ENCODE measurements around the gene CCDC85C.

Gene CCDC85C

DNA sequence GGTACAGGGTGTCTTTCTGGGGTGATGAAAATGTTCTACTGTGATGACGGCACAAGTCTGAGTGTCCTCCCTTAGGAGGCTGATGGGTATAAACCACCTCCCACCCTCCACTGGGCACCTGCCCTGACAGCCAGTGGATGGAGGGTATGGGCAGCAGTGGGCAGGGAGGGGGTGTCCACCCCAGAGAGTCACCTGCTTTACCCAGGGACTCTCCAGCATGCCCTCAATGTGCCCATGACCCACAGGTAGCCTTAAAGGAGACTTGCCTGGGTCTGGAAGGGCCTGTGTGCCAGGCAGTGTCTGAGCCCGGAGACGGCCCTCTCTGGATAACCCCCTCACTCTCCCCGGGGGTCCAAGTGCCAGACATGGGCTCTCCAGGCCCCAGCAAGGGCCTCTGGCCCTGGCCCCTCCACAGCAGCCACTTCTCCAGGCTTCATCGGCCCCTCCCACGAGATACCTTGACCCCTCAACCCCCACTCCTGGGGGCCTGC lies 84.0 kb downstream of the CCDC85C start:
- no peak overlapping the region for H3K4me3 ChIP-seq (ENCODE audit: low read depth in 1 of 2, low read length in 1 of 2)
- TF ChIP-seq, protein P1, sequence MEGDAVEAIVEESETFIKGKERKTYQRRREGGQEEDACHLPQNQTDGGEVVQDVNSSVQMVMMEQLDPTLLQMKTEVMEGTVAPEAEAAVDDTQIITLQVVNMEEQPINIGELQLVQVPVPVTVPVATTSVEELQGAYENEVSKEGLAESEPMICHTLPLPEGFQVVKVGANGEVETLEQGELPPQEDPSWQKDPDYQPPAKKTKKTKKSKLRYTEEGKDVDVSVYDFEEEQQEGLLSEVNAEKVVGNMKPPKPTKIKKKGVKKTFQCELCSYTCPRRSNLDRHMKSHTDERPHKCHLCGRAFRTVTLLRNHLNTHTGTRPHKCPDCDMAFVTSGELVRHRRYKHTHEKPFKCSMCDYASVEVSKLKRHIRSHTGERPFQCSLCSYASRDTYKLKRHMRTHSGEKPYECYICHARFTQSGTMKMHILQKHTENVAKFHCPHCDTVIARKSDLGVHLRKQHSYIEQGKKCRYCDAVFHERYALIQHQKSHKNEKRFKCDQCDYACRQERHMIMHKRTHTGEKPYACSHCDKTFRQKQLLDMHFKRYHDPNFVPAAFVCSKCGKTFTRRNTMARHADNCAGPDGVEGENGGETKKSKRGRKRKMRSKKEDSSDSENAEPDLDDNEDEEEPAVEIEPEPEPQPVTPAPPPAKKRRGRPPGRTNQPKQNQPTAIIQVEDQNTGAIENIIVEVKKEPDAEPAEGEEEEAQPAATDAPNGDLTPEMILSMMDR (IDR thresholded peaks at IDR 0.05), result no peak
- H3K27ac ChIP-seq, result no peak overlapping the region
- no peaks in the 10 kb centered on the region for H3K4me1 ChIP-seq (ENCODE audit: control insufficient read depth in 1 of 2, insufficient read depth in 1 of 2, low read depth in 1 of 2, low read length in 1 of 2)
- H3K9me3 ChIP-seq, result no peaks in the 10 kb centered on the region
- H3K27me3 ChIP-seq, result no peaks in the 10 kb centered on the region
- no peaks in the 10 kb centered on the region for H3K36me3 ChIP-seq

- Histone ChIP-seq H3K9me3 (no peaks in the 10 kb centered on the region), H3K4me1 (ENCODE audit: control insufficient read depth in 1 of 2, insufficient read depth in 1 of 2, low read depth in 1 of 2, low read length in 1 of 2) (no peaks in the 10 kb centered on the region), H3K27me3 (no peaks in the 10 kb centered on the region), H3K36me3 (no peaks in the 10 kb centered on the region), H3K27ac (no peak overlapping the region), H3K4me3 (ENCODE audit: low read depth in 1 of 2, low read length in 1 of 2) (no peak overlapping the region)
- TF ChIP-seq, protein P1 (IDR thresholded peaks at IDR 0.05), result no peak
These were observed 84.6 kb downstream of the CCDC85C start for GRCh38 chr14:99519347-99519881.

DNA sequence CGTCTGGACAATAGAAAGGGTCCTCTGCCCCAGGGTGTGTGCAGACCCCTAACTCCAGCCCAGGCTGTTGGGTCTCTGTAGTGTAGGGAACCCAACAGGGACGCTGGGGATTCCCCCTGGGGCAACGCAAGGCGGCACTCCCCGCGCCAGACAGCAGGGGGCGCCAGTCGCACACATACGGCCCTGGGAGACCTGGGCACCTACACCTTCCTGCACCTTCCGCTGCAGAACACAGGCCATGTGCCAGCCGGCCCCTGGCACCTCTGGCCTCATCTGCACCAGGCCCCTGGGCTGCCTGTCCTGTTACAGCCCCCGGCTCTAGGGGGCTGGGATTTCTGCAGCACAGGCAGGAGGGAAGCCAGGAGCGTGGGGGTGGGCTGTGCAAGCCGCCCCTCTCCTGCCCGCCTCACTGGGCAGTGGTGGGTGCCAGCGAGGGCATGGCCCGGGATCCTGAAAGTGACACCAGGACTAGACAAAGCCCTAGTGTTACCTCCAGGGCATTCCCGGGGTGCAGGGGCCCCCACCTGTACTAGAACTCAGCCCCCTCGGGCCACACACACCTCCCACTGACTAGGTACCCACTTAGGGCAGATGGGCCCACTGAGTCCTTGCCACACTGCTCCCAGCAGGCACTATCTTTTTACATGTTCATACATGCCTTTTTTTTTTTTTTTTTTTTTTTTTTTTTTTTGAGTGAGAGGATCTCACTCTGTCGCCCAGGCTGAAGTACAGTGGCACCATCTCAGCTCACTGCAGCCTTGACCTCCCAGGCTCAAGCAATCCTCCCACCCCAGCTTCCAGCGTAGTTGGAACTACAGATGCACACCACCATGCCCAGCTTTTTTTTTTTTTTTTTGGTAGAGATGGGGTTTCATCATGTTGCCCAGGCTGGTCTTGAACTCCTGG lies 85.3 kb downstream of the CCDC85C start:
- H3K36me3 ChIP-seq, result peaks cover 6% of the 10 kb centered on the region
- TF ChIP-seq, protein P1 (IDR thresholded peaks at IDR 0.05), result peak; percentile 87
- H3K27ac ChIP-seq, result no peak overlapping the region
- H3K9me3 ChIP-seq, result no peaks in the 10 kb centered on the region
- no peak overlapping the region for H3K4me3 ChIP-seq (ENCODE audit: low read depth in 1 of 2, low read length in 1 of 2)
- no peaks in the 10 kb centered on the region for H3K27me3 ChIP-seq
- no peaks in the 10 kb centered on the region for H3K4me1 ChIP-seq (ENCODE audit: control insufficient read depth in 1 of 2, insufficient read depth in 1 of 2, low read depth in 1 of 2, low read length in 1 of 2)

DNA sequence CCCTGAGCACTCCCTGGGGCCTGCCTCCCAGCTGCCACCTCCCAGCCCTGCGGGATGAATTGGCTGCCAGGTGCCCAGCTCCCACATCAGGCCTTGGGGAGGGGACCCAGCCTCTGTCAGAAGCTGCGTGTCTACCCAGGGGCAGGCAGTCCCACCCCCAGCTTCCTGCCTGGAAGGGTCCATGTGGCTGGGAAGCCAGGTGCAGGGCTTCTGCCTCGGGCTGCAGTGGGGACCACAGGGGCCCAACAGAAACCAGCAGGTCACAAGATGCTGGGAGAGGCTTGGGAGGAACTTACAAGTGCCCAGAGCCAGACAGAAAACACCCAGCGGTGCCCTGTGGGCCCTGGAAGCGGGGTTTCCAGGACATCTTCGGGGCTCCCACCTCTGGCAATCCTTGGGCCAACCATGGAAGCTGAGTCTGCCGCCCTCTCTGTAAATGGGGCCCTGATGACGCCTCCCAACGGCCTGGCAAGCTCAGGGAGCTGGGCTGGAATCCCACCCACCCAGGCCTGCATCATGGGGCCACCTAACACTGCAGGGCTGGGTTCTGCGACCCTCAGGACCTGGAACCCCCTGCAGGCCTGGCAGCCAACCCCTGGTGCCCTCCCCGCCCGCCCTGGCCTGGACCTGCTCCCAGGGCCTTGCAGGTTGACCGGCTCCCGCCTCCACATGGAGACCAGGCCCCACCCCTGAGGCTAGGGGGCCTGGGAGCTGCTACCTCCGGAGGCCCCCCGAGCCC lies 86.2 kb downstream of the CCDC85C start:
- TF ChIP-seq, protein P1 (IDR thresholded peaks at IDR 0.05), result no peak
- Histone ChIP-seq H3K36me3 (peaks cover 15% of the 10 kb centered on the region), H3K27ac (no peak overlapping the region), H3K9me3 (no peaks in the 10 kb centered on the region), H3K4me1 (ENCODE audit: control insufficient read depth in 1 of 2, insufficient read depth in 1 of 2, low read depth in 1 of 2, low read length in 1 of 2) (no peaks in the 10 kb centered on the region), H3K4me3 (ENCODE audit: low read depth in 1 of 2, low read length in 1 of 2) (no peak overlapping the region), H3K27me3 (no peaks in the 10 kb centered on the region)

- TF ChIP-seq, protein P1 (IDR thresholded peaks at IDR 0.05), result no peak
- peaks cover 23% of the 10 kb centered on the region for H3K36me3 ChIP-seq
- H3K4me1 ChIP-seq (ENCODE audit: control insufficient read depth in 1 of 2, insufficient read depth in 1 of 2, low read depth in 1 of 2, low read length in 1 of 2), result no peaks in the 10 kb centered on the region
- H3K9me3 ChIP-seq, result no peaks in the 10 kb centered on the region
- H3K4me3 ChIP-seq (ENCODE audit: low read depth in 1 of 2, low read length in 1 of 2), result no peak overlapping the region
- no peak overlapping the region for H3K27ac ChIP-seq
- no peaks in the 10 kb centered on the region for H3K27me3 ChIP-seq
These were observed 87.0 kb downstream of the CCDC85C start for GRCh38 chr14:99516871-99517642.

Data from neutrophil (primary cell).